Body of pancreas (tissue), 4 donors: ENCODE data around the gene NHLRC1. TPM values are rescaled to one million over a fixed set of nuclear protein-coding genes. Genes with fewer than 3 reads are reported as not detected.
A peak's percentile ranks its signal among the peaks of the same experiment; 100 is the strongest.

Source experiments
- ATAC-seq: fragments of 150-250 bp; one replicate; pipeline ENCODE4 v1.9.1; 2016
- DNase-seq, 4 donors: peaks; one replicate each; pipeline ENCODE4 v3.0.0-alpha.2; 2019
- H3K27ac ChIP-seq, 4 donors: fragments of 200-600 bp; sonication (generic); 1 replicate in 3 of 4; 2 replicates in 1 of 4; pipeline versions ENCODE4 v1.5.1 to v1.6.1; 2016 to 2019; ENCODE audit warnings: mild to moderate bottlenecking in 1 of 4, mixed read lengths in 1 of 4, moderate library complexity in 1 of 4
- H3K27me3 ChIP-seq, 2 donors: fragments of 200-600 bp; sonication (generic); one replicate each; pipeline ENCODE4 v1.6.0; 2016; ENCODE audit warnings: mild to moderate bottlenecking in 1 of 2
- H3K36me3 ChIP-seq, 2 donors: fragments of 200-600 bp; sonication (generic); replicated peaks in 1 of 2; 2 replicates each; pipeline ENCODE4 v1.5.1; 2016; ENCODE audit warnings: low read depth in 2 of 2; ENCODE audit not compliant: insufficient read depth in 1 of 2
- H3K4me1 ChIP-seq: fragments of 200-600 bp; sonication (generic); one replicate; pipeline ENCODE4 v1.6.0; 2016
- H3K4me3 ChIP-seq, 2 donors: fragments of 200-600 bp; sonication (generic); 1 replicate in 1 of 2; 2 replicates in 1 of 2; pipeline ENCODE4 v1.5.1; 2016 to 2019
- H3K9me3 ChIP-seq, 3 donors: fragments of 200-600 bp; sonication (generic); 1 replicate in 2 of 3; 2 replicates in 1 of 3; pipeline ENCODE4 v1.5.1; 2016
- CTCF ChIP-seq, 7 experiments: fragments of 450-650 bp in 4 of 7; fragments of 200-600 bp in 3 of 7; sonication (generic) in 3 of 7; IDR thresholded peaks; one replicate each; pipeline ENCODE4 v1.5.1; 2016 to 2019; ENCODE audit warnings: antibody characterized with exemption in 7 of 7
- POLR2A ChIP-seq, 3 donors: fragments of 450-650 bp; IDR thresholded peaks; one replicate each; pipeline ENCODE4 v1.6.1; 2016; ENCODE audit warnings: antibody characterized with exemption in 3 of 3, mild to moderate bottlenecking in 2 of 3
- WGBS, 2 donors: methylation state at CpG; one replicate each; pipeline ENCODE4 v1.1.5; 2017; 5-methylcytosine and 5-hydroxymethylcytosine counted together
- intact Hi-C: fragments of 100-400 bp; cut with DNase I; formaldehyde crosslinking; loops from one replicate; pipeline ENCODE4 v1.15.1; 2023
- total RNA-seq, 2 donors: library from RNA; depleted of rRNA; stranded (reverse); fragments of >200 nt; gene quantifications; one replicate each; pipeline ENCODE4 v1.1.0, GENCODE V29; 2016

NHLRC1 gene
- total RNA-seq = 1 to 10 TPM; 1.3 to 1.8 TPM

GRCh38 chr6:18122128-18123093, at the start of gene NHLRC1:
TSS of gene NHLRC1 (minus strand) at chr6:18122677. CDS start at chr6:18122606, 71 bp downstream.
- intact Hi-C loops = no loop called here
- peak; percentile 89 to 94 (median 92) for DNase-seq
- Histone ChIP-seq H3K36me3 (no peaks in the 10 kb centered on the region), H3K9me3 (no peaks in the 10 kb centered on the region), H3K4me1 (peaks cover 10% of the 10 kb centered on the region), H3K27me3 (no peaks in the 10 kb centered on the region), H3K27ac (peak within 1 kb of the TSS in 3 of 4 donors; percentile 30 to 66 (median 36)), H3K4me3 (peak within 1 kb of the TSS in 1 of 2 donors; percentile 23)
- 16 to 71% methylated on average over 8 to 81 of the region's 82 CpGs for whole genome bisulfite sequencing, 2 donors
- peak; percentile 31 to 76 (median 71) for TF ChIP-seq POLR2A (IDR thresholded peaks at IDR 0.05)
- TF ChIP-seq CTCF (IDR thresholded peaks at IDR 0.05) = peak; percentile 85 to 98 (median 95)
- peak; percentile 99 for ATAC-seq

- Histone ChIP-seq H3K27me3 (no peaks in the 10 kb centered on the region), H3K4me3 (no peak overlapping the region), H3K4me1 (no peaks in the 10 kb centered on the region), H3K36me3 (peaks cover 10 to 15% of the 10 kb centered on the region in 2 donors), H3K27ac (peak overlapping the region in 1 of 4 donors; percentile 44), H3K9me3 (no peaks in the 10 kb centered on the region)
- intact Hi-C loops = no loop called here
- DNase-seq (no peak), ATAC-seq (no peak)
- WGBS, 2 donors = 74 to 80% methylated on average over 7 of the region's 7 CpGs
- no peak for TF ChIP-seq CTCF (IDR thresholded peaks at IDR 0.05)
- TF ChIP-seq POLR2A (IDR thresholded peaks at IDR 0.05) = no peak
These were observed 49.4 kb upstream of the NHLRC1 start for GRCh38 chr6:18171871-18172270.

- H3K4me3 ChIP-seq = no peak overlapping the region
- H3K27ac ChIP-seq = no peak overlapping the region
- ATAC-seq (no peak), DNase-seq (no peak)
- H3K9me3 ChIP-seq = no peaks in the 10 kb centered on the region
- no peaks in the 10 kb centered on the region for H3K4me1 ChIP-seq
- peaks cover 10 to 23% of the 10 kb centered on the region in 2 donors for H3K36me3 ChIP-seq
- 97% methylated on average over 3 of the region's 3 CpGs for WGBS, 2 donors
- H3K27me3 ChIP-seq = no peaks in the 10 kb centered on the region
- intact Hi-C loops = no loop called here
- no peak for TF ChIP-seq CTCF (IDR thresholded peaks at IDR 0.05)
- no peak for TF ChIP-seq POLR2A (IDR thresholded peaks at IDR 0.05)
These were observed 45.8 kb upstream of the NHLRC1 start for GRCh38 chr6:18168264-18168663.

GRCh38 chr6:18166312-18167036, 44.0 kb upstream of the NHLRC1 start:
- Histone ChIP-seq H3K36me3 (peaks cover 10 to 26% of the 10 kb centered on the region in 2 donors), H3K4me3 (no peak overlapping the region), H3K9me3 (no peaks in the 10 kb centered on the region), H3K27me3 (no peaks in the 10 kb centered on the region), H3K4me1 (no peaks in the 10 kb centered on the region), H3K27ac (no peak overlapping the region)
- intact Hi-C loops = no loop called here
- DNase-seq (no peak), ATAC-seq (no peak)
- WGBS, 2 donors = 91 to 93% methylated on average over 2 of the region's 2 CpGs
- TF ChIP-seq CTCF (IDR thresholded peaks at IDR 0.05) (no peak), POLR2A (IDR thresholded peaks at IDR 0.05) (no peak)
